HepG2 (cell line): ENCODE measurements around the gene TACC3. TPM values are rescaled to one million over a fixed set of nuclear protein-coding genes. Genes with fewer than 3 reads are reported as not detected.

Source experiments
- FOXM1 ChIP-seq: sonication (generic); formaldehyde crosslinking; IDR thresholded peaks from 2 replicates; pipeline ENCODE4 v1.5.0; 2020; ENCODE audit warnings: missing genetic modification reagents
- IRX3 ChIP-seq: sonication (generic); formaldehyde crosslinking; IDR thresholded peaks from 2 replicates; pipeline ENCODE4 v1.8.1; 2023; ENCODE audit warnings: mild to moderate bottlenecking, low read depth, missing genetic modification reagents, borderline replicate concordance
- KLF15 ChIP-seq: sonication (generic); formaldehyde crosslinking; IDR thresholded peaks from 2 replicates; pipeline ENCODE4 v1.8.1; 2023; ENCODE audit warnings: borderline replicate concordance, mild to moderate bottlenecking, inconsistent platforms, missing genetic modification reagents, mixed read lengths
- MAFF ChIP-seq: IDR thresholded peaks from 2 replicates; pipeline ENCODE4 v1.6.1; 2011; ENCODE audit warnings: low read depth, low read length, improper control_type of control experiment
- MAFK ChIP-seq, 2 experiments: IDR thresholded peaks in 1 of 2; conservative IDR thresholded peaks in 1 of 2; 2 replicates each; pipeline ENCODE4 v1.6.1; 2011; ENCODE audit warnings: improper control_type of control experiment in 2 of 2, low read length in 2 of 2
- MED8 ChIP-seq: sonication (generic); formaldehyde crosslinking; IDR thresholded peaks from 2 replicates; pipeline ENCODE4 v1.8.1; 2023; ENCODE audit warnings: mild to moderate bottlenecking, missing genetic modification reagents; ENCODE audit not compliant: insufficient replicate concordance
- NR1H2 ChIP-seq: sonication (generic); formaldehyde crosslinking; IDR thresholded peaks from 2 replicates; pipeline ENCODE4 v1.8.1; 2022; ENCODE audit warnings: low read depth, missing genetic modification reagents, borderline replicate concordance
- PPARG ChIP-seq: conservative IDR thresholded peaks from 2 replicates; pipeline ENCODE4 v1.6.1; 2016; ENCODE audit warnings: missing biosample characterization, missing genetic modification reagents
- SAFB2 ChIP-seq: sonication (generic); formaldehyde crosslinking; IDR thresholded peaks from 2 replicates; pipeline ENCODE4 v1.5.1; 2020; ENCODE audit warnings: missing genetic modification reagents, low read depth, mild to moderate bottlenecking, borderline replicate concordance
- SOX5 ChIP-seq: IDR thresholded peaks from 2 replicates; pipeline ENCODE4 v1.6.1; 2016; ENCODE audit warnings: borderline replicate concordance
- TCF7 ChIP-seq: sonication (generic); IDR thresholded peaks from 2 replicates; pipeline ENCODE4 v1.6.1; 2016; ENCODE audit warnings: antibody characterized with exemption, low read depth
- ZFP36L1 ChIP-seq: sonication (generic); formaldehyde crosslinking; IDR thresholded peaks from 2 replicates; pipeline ENCODE4 v1.8.0; 2022; ENCODE audit warnings: mild to moderate bottlenecking, missing genetic modification reagents, moderate library complexity
- ZNF256 ChIP-seq: sonication (generic); formaldehyde crosslinking; conservative IDR thresholded peaks from 2 replicates; pipeline ENCODE4 v1.4.0; 2020; ENCODE audit warnings: missing genetic modification reagents
- ZNF350 ChIP-seq: sonication (generic); formaldehyde crosslinking; IDR thresholded peaks from 2 replicates; pipeline ENCODE4 v1.4.0; 2020; ENCODE audit warnings: mild to moderate bottlenecking, low read depth, missing genetic modification reagents, borderline replicate concordance
- ZNF569 ChIP-seq: sonication (generic); formaldehyde crosslinking; IDR thresholded peaks from 2 replicates; pipeline ENCODE4 v1.5.0; 2020; ENCODE audit warnings: mild to moderate bottlenecking, missing genetic modification reagents, moderate library complexity, borderline replicate concordance
- polyA plus RNA-seq, 8 experiments: library from polyadenylated mRNA; depleted of rRNA in 3 of 8; stranded (reverse) in 7 of 8; unstranded in 1 of 8; fragments of >200 nt; fragmentation: Illumina TruSeq in 4 of 8; extraction: Trizol in 4 of 8; gene quantifications; 2 replicates each; pipeline versions ENCODE4 v1.2.1 to v1.2.3, GENCODE V29; 2011 to 2016; ENCODE audit warnings: low read depth in 4 of 8, missing spikeins in 1 of 8, mixed read lengths in 1 of 8; ENCODE audit not compliant: insufficient read depth in 1 of 8
- total RNA-seq, 5 experiments: library from RNA; depleted of rRNA; stranded (reverse); fragments of >200 nt; fragmentation: Illumina TruSeq; extraction: Trizol; gene quantifications; 2 replicates each; pipeline ENCODE4 v1.2.3, GENCODE V29; 2016; ENCODE audit warnings: low read depth in 1 of 5
- TF ChIP-seq, protein P1 (sequence below): sonication (generic); formaldehyde crosslinking; IDR thresholded peaks from 2 replicates; pipeline ENCODE4 v1.8.1; 2023; ENCODE audit warnings: missing genetic modification reagents, inconsistent platforms, borderline replicate concordance
- TF ChIP-seq, protein P2 (sequence below): sonication (generic); formaldehyde crosslinking; IDR thresholded peaks from 2 replicates; pipeline ENCODE4 v1.4.0; 2020; ENCODE audit warnings: mild to moderate bottlenecking, missing genetic modification reagents

Gene TACC3
- total and polyA plus RNA-seq, 2 of the 13 experiments (the other 11 are each of a cell fraction or from before 2014, with no cell fraction given) = 20.3 to 21.2 TPM

DNA sequence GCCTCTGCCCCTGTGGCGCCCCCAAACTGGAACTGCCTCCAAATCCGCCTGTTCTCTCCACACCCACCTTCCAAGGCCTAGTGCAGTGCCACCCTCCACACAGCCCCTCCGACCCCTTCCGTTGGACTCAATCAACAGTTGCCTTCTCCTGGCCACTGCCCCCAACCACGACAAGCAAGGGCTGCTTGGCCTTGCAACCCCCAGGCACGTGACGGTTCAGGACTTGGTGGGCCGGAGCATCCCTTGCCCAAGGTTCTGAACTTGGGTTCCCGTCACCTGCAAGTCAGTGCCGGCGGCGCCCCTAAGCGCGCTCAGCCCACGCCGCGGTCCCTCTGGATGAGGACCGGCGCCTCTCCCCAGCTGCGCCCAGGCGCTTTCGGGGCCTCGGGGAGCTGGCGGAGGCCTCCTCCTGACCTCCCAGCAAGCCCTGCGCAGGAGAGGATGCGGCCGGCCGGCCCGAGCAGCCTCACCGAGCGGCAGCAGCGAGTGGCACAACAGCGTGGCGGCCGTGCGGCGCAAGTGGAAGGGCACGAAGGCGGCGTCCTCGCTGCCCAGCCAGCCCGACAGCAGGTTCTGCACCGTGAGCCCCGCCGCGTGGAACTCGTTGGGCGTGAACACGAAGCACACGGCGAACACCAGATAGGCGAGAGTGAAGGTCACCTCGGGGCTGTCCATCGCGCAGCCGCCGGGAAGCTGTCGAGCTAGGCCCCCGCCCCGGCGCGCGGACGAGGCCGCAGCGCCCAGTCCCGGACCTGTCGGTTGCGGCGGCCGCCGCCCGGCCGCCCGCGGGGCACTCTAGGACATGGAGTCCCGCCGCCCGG, 948 bp upstream of the TACC3 start (continued):
- no peak for TF ChIP-seq IRX3 (CRISPR knock-in tag)
- 0 out of 2 replicates have a peak, but pooled peaks have one; percentile 20 for TF ChIP-seq ZNF256 (CRISPR knock-in tag)
- TF ChIP-seq ZFP36L1 (CRISPR knock-in tag) = no peak; the same call in 1 of the 2 replicates
- TF ChIP-seq MAFK (conservative IDR thresholded peaks at IDR 0.05 in 1 of 2, IDR thresholded peaks at IDR 0.05 in 1 of 2; ENCODE audit: low read length in 2 of 2) = no peak
- no peak for TF ChIP-seq FOXM1
- peak; percentile 36 for TF ChIP-seq ZNF350 (CRISPR knock-in tag)
- peak; percentile 70; the same call in 1 of the 2 replicates for TF ChIP-seq KLF15 (CRISPR knock-in tag)
- TF ChIP-seq SAFB2 (CRISPR knock-in tag) = no peak
- no peak for TF ChIP-seq TCF7
- TF ChIP-seq MAFF = no peak
- peak; percentile 37 for TF ChIP-seq MED8 (CRISPR knock-in tag)
- no peak for TF ChIP-seq PPARG (CRISPR knock-in tag)
- TF ChIP-seq, protein P1, sequence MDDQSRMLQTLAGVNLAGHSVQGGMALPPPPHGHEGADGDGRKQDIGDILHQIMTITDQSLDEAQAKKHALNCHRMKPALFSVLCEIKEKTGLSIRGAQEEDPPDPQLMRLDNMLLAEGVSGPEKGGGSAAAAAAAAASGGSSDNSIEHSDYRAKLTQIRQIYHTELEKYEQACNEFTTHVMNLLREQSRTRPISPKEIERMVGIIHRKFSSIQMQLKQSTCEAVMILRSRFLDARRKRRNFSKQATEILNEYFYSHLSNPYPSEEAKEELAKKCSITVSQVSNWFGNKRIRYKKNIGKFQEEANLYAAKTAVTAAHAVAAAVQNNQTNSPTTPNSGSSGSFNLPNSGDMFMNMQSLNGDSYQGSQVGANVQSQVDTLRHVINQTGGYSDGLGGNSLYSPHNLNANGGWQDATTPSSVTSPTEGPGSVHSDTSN (CRISPR knock-in tag) = no peak
- TF ChIP-seq, protein P2, sequence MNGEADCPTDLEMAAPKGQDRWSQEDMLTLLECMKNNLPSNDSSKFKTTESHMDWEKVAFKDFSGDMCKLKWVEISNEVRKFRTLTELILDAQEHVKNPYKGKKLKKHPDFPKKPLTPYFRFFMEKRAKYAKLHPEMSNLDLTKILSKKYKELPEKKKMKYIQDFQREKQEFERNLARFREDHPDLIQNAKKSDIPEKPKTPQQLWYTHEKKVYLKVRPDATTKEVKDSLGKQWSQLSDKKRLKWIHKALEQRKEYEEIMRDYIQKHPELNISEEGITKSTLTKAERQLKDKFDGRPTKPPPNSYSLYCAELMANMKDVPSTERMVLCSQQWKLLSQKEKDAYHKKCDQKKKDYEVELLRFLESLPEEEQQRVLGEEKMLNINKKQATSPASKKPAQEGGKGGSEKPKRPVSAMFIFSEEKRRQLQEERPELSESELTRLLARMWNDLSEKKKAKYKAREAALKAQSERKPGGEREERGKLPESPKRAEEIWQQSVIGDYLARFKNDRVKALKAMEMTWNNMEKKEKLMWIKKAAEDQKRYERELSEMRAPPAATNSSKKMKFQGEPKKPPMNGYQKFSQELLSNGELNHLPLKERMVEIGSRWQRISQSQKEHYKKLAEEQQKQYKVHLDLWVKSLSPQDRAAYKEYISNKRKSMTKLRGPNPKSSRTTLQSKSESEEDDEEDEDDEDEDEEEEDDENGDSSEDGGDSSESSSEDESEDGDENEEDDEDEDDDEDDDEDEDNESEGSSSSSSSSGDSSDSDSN (CRISPR knock-in tag) = peak; percentile 87
- 0 out of 2 replicates have a peak, but pooled peaks have one; percentile 77 for TF ChIP-seq NR1H2 (CRISPR knock-in tag)
- no peak for TF ChIP-seq ZNF569
- no peak for TF ChIP-seq SOX5
